ENCODE results near the gene TSPAN5. TPM values are rescaled to one million over a fixed set of nuclear protein-coding genes. Genes with fewer than 3 reads are reported as not detected.

Gene TSPAN5
- total RNA-seq, 1 experiment from 2014 or later: 12.4 TPM

DNA sequence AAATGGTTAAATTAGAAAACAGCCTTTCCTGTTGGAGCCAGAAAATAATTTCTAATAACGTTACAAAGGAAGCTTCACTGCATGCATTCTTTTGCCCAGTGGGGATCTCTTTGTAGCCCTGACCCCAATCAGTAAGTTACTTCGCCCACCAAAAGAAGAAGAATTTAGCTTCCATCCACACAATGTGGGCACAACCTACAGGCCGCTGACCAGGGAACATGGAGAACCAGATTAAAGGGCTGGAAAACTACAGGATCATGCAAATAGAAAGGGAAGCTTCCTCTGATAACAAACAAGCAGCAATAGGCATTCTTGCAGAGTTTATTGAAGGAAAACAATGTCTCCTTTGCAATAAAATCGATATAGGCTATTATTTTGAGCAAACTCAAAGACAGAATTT is 21.3 kb upstream of the TSPAN5 start:
- POLR2A ChIA-PET (ENCODE audit: unreplicated experiment): no interaction called here
- intact Hi-C loops (cut with micrococcal nuclease; ENCODE audit: unreplicated experiment): no loop called here
- no peaks in the 10 kb centered on the region for H3K79me2 ChIP-seq (ENCODE audit: low read depth)
- DNase-seq: no peak
- no peaks in the 10 kb centered on the region for H3K9me3 ChIP-seq (ENCODE audit: insufficient read depth, low read depth)
- TF ChIP-seq CTCF (conservative IDR thresholded peaks at IDR 0.05) (no peak), EZH2 (IDR thresholded peaks at IDR 0.05; ENCODE audit: low read depth) (no peak)
- H3K27me3 ChIP-seq (ENCODE audit: insufficient read depth, low read depth): no peaks in the 10 kb centered on the region
- H3F3A ChIP-seq (ENCODE audit: insufficient read depth, low read depth): no peaks in the 10 kb centered on the region
- H3K4me2 ChIP-seq: no peak overlapping the region
- H2AFZ ChIP-seq: no peak overlapping the region
- BruUV-seq (replicated peaks): no TSS peak
- H3K36me3 ChIP-seq (ENCODE audit: low read depth): no peaks in the 10 kb centered on the region
- CTCF ChIA-PET: no interaction called here
- no peak overlapping the region for H3K27ac ChIP-seq
- H3K4me1 ChIP-seq (replicated peaks; ENCODE audit: insufficient read depth): peaks cover 12% of the 10 kb centered on the region
- H3K9me2 ChIP-seq (ENCODE audit: insufficient read depth): no peaks in the 10 kb centered on the region
- H3K4me3 ChIP-seq: no peak overlapping the region
- no peaks in the 10 kb centered on the region for H4K20me1 ChIP-seq (ENCODE audit: insufficient read depth)

- intact Hi-C loops (cut with micrococcal nuclease; ENCODE audit: unreplicated experiment): no loop called here
- Histone ChIP-seq H3K36me3 (ENCODE audit: low read depth) (no peaks in the 10 kb centered on the region), H4K20me1 (ENCODE audit: insufficient read depth) (no peaks in the 10 kb centered on the region), H3K27ac (no peak overlapping the region), H2AFZ (no peak overlapping the region), H3F3A (ENCODE audit: insufficient read depth, low read depth) (no peaks in the 10 kb centered on the region), H3K9me2 (ENCODE audit: insufficient read depth) (no peaks in the 10 kb centered on the region), H3K9me3 (ENCODE audit: insufficient read depth, low read depth) (no peaks in the 10 kb centered on the region), H3K79me2 (ENCODE audit: low read depth) (no peaks in the 10 kb centered on the region), H3K4me1 (replicated peaks; ENCODE audit: insufficient read depth) (peaks cover 6% of the 10 kb centered on the region), H3K27me3 (ENCODE audit: insufficient read depth, low read depth) (no peaks in the 10 kb centered on the region), H3K4me2 (no peak overlapping the region), H3K4me3 (no peak overlapping the region)
- no peak for DNase-seq
- BruUV-seq (replicated peaks): no TSS peak
- ChIA-PET POLR2A (ENCODE audit: unreplicated experiment) (no interaction called here), CTCF (no interaction called here)
- TF ChIP-seq EZH2 (IDR thresholded peaks at IDR 0.05; ENCODE audit: low read depth) (no peak), CTCF (conservative IDR thresholded peaks at IDR 0.05) (no peak)
Measured at GRCh38 chr4:98677799-98678198, 19.4 kb upstream of the TSPAN5 start.

GRCh38 chr4:98674404-98675173 is 16.2 kb upstream of the TSPAN5 start:
- TF ChIP-seq EZH2 (IDR thresholded peaks at IDR 0.05; ENCODE audit: low read depth) (no peak), CTCF (conservative IDR thresholded peaks at IDR 0.05) (no peak)
- Histone ChIP-seq H3K79me2 (ENCODE audit: low read depth) (no peaks in the 10 kb centered on the region), H3F3A (ENCODE audit: insufficient read depth, low read depth) (no peaks in the 10 kb centered on the region), H3K4me2 (no peak overlapping the region), H3K4me3 (no peak overlapping the region), H3K36me3 (ENCODE audit: low read depth) (no peaks in the 10 kb centered on the region), H3K4me1 (replicated peaks; ENCODE audit: insufficient read depth) (no peaks in the 10 kb centered on the region), H4K20me1 (ENCODE audit: insufficient read depth) (no peaks in the 10 kb centered on the region), H2AFZ (no peak overlapping the region), H3K9me2 (ENCODE audit: insufficient read depth) (no peaks in the 10 kb centered on the region), H3K27me3 (ENCODE audit: insufficient read depth, low read depth) (no peaks in the 10 kb centered on the region), H3K27ac (no peak overlapping the region), H3K9me3 (ENCODE audit: insufficient read depth, low read depth) (no peaks in the 10 kb centered on the region)
- intact Hi-C loops (cut with micrococcal nuclease; ENCODE audit: unreplicated experiment): no loop called here
- BruUV-seq (replicated peaks): no TSS peak
- ChIA-PET POLR2A (ENCODE audit: unreplicated experiment) (no interaction called here), CTCF (no interaction called here)
- DNase-seq: no peak
